Activated CD4-positive, CD25-positive, alpha-beta regulatory T cell (primary cell): ENCODE measurements around the gene TXNRD2.

ENCODE experiments used
- DNase-seq, 4 experiments: peaks; one replicate each; lab custom pipeline; 2025; lab: John Stamatoyannopoulos, UW

TXNRD2 gene

GRCh38 chr22:19904935-19905334, 36.7 kb downstream of the TXNRD2 start:
- no peak for DNase-seq

GRCh38 chr22:19904174-19904856, 37.3 kb downstream of the TXNRD2 start:
- no peak for DNase-seq

GRCh38 chr22:19903513-19903912, 38.1 kb downstream of the TXNRD2 start:
- DNase-seq, result no peak

- DNase-seq, result no peak
Measured at GRCh38 chr22:19903031-19903430, 38.6 kb downstream of the TXNRD2 start.

- DNase-seq, result no peak
Measured at GRCh38 chr22:19902245-19902715, 39.3 kb downstream of the TXNRD2 start.

- DNase-seq, result no peak
Measured at GRCh38 chr22:19901577-19902244, 39.9 kb downstream of the TXNRD2 start.

- DNase-seq, result no peak
Measured at GRCh38 chr22:19900707-19901436, 40.7 kb downstream of the TXNRD2 start.

- DNase-seq, result no peak
Measured at GRCh38 chr22:19898831-19899567, 42.6 kb downstream of the TXNRD2 start.

GRCh38 chr22:19898145-19898544, 43.5 kb downstream of the TXNRD2 start:
- DNase-seq, result no peak

- no peak for DNase-seq
Measured at GRCh38 chr22:19897726-19898125, 43.9 kb downstream of the TXNRD2 start.

- DNase-seq, result peak in 1 of 4 experiments; percentile 21
Measured at GRCh38 chr22:19896665-19897355, 44.8 kb downstream of the TXNRD2 start.

GRCh38 chr22:19895160-19895849, 46.3 kb downstream of the TXNRD2 start:
- no peak for DNase-seq

GRCh38 chr22:19893363-19893762, 48.3 kb downstream of the TXNRD2 start:
- DNase-seq, result no peak

- DNase-seq, result no peak
Measured at GRCh38 chr22:19892925-19893324, 48.7 kb downstream of the TXNRD2 start.

GRCh38 chr22:19892257-19892879, 49.2 kb downstream of the TXNRD2 start:
- DNase-seq, result peak; percentile 19 to 29 (median 28)

GRCh38 chr22:19891317-19892256, 50.0 kb downstream of the TXNRD2 start:
- peak; percentile 54 to 74 (median 68) for DNase-seq

- no peak for DNase-seq
Measured at GRCh38 chr22:19890502-19891316, 50.9 kb downstream of the TXNRD2 start.

- no peak for DNase-seq
Measured at GRCh38 chr22:19889951-19890350, 51.7 kb downstream of the TXNRD2 start.
